Activated naive CD4-positive, alpha-beta T cell treated with anti-CD3 and anti-CD28 coated beads for 36 hours (primary cell): ENCODE measurements around the gene PRLR. TPM values are rescaled to one million over a fixed set of nuclear protein-coding genes. Genes with fewer than 3 reads are reported as not detected.
"Not testable (repeated sequence)": the region's sequence is repeated elsewhere in the genome, so short reads cannot be mapped to it uniquely, and the experiment has no call there.

Source experiments
- CTCF ChIA-PET: fragments of 350-600 bp; sonication (Branson Sonifier 250); formaldehyde crosslinking; loops from one replicate; lab custom pipeline; 2021; ENCODE audit warnings: antibody characterized with exemption; lab: Charles Lee
- DNase-seq: peaks from one replicate; pipeline ENCODE4 v3.0.0-alpha.2; 2020
- H3K27ac Mint-ChIP-seq: one replicate; pipeline ENCODE4 v1.8.0; 2021; ENCODE audit warnings: mild to moderate bottlenecking, mixed read lengths
- H3K27me3 Mint-ChIP-seq: one replicate; pipeline ENCODE4 v1.8.0; 2021; ENCODE audit warnings: low read depth, mixed read lengths
- H3K36me3 Mint-ChIP-seq: one replicate; pipeline ENCODE4 v1.8.0; 2021; ENCODE audit warnings: low read depth, mixed read lengths
- H3K4me1 Mint-ChIP-seq: one replicate; pipeline ENCODE4 v1.8.0; 2021; ENCODE audit warnings: low read depth, mixed read lengths
- H3K4me3 Mint-ChIP-seq: one replicate; pipeline ENCODE4 v1.8.0; 2021; ENCODE audit warnings: mild to moderate bottlenecking, moderate library complexity, mixed read lengths
- H3K9me3 Mint-ChIP-seq: one replicate; pipeline ENCODE4 v1.8.0; 2021; ENCODE audit warnings: mixed read lengths
- intact Hi-C: fragments of 100-400 bp; cut with micrococcal nuclease; formaldehyde crosslinking; loops from one replicate; pipeline ENCODE4 v1.15.1; 2023
- total RNA-seq, 2 experiments: library from RNA; stranded (reverse); gene quantifications; one replicate each; pipeline ENCODE4 v1.2.3, GENCODE V29; 2021

The PRLR gene
- total RNA-seq, 2 experiments from 2014 or later: not detected

DNA sequence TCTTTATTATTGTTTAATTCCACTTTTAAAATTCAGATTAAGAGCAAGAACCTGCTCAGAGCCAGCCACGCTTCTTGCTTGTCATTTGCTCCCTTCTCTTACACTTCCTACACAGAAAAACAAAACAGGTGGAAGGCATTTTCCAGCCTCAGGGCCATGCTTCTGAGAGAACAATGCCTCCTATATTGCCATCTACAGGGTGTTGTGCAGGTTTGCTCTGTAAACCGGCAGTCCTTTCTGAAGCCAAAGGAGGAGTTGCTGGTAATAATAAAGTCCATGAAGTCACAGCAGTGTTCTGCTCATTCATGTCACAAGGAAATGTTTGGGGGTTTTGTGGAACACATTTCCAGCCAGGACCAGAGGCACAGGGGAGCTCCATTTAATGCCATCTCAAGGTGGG, 16.1 kb upstream of the PRLR start:
- intact Hi-C loops: no loop called here
- no peaks in the 10 kb centered on the region for H3K27me3 Mint-ChIP-seq
- H3K36me3 Mint-ChIP-seq: no peaks in the 10 kb centered on the region
- H3K27ac Mint-ChIP-seq: no peak overlapping the region
- CTCF ChIA-PET: no interaction called here
- H3K4me1 Mint-ChIP-seq: no peaks in the 10 kb centered on the region
- H3K4me3 Mint-ChIP-seq: no peak overlapping the region
- no peaks in the 10 kb centered on the region for H3K9me3 Mint-ChIP-seq
- no peak for DNase-seq

DNA sequence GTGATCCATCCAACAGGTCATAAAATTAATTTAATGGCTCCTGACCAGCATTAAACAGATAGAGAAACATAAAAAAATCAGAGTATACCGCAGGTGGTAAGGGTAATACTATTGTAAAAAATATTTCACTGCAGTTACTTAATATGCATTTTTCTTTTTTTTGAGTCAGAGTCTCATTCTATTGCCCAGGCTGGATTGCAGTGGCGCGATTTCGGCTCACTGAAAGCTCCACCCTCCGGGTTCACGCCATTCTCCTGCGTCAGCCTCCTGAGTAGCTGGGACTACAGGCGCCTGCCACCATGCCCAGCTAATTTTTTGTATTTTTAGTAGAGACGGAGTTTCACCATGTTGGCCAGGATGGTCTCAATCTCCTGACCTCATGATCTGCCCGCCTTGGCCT, 15.1 kb upstream of the PRLR start:
- H3K4me1 Mint-ChIP-seq, intact Hi-C loops, DNase-seq, H3K27me3 Mint-ChIP-seq, H3K27ac Mint-ChIP-seq, H3K36me3 Mint-ChIP-seq, H3K4me3 Mint-ChIP-seq, H3K9me3 Mint-ChIP-seq: not testable (repeated sequence)
- CTCF ChIA-PET: interaction anchor here (0.8 kb wide), 1 partner anchor 721 kb away, joined by 3 read pairs; no protein-coding TSS in a partner anchor

DNA sequence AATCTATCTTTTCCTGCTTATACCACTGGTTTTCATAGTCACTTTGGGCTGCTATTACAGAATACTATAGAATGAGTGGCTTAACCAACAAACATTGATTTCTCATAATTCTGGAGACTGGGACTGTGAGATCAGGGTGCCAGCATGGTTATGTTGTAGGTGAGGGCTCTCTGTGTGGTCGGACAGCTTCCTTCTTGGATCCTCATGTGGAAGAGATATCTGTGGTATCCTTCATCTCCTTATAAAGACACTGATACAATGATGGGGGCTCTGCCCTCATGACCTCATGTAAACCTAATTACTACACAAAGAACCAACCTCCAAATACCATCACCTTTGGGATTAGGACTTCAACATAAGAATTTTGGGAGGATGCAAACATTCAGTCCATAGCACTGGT, 13.9 kb upstream of the PRLR start:
- intact Hi-C loops: no loop called here
- no peak overlapping the region for H3K4me3 Mint-ChIP-seq
- no peak for DNase-seq
- CTCF ChIA-PET: no interaction called here
- no peak overlapping the region for H3K27ac Mint-ChIP-seq
- no peaks in the 10 kb centered on the region for H3K27me3 Mint-ChIP-seq
- no peaks in the 10 kb centered on the region for H3K9me3 Mint-ChIP-seq
- no peaks in the 10 kb centered on the region for H3K4me1 Mint-ChIP-seq
- no peaks in the 10 kb centered on the region for H3K36me3 Mint-ChIP-seq

DNA sequence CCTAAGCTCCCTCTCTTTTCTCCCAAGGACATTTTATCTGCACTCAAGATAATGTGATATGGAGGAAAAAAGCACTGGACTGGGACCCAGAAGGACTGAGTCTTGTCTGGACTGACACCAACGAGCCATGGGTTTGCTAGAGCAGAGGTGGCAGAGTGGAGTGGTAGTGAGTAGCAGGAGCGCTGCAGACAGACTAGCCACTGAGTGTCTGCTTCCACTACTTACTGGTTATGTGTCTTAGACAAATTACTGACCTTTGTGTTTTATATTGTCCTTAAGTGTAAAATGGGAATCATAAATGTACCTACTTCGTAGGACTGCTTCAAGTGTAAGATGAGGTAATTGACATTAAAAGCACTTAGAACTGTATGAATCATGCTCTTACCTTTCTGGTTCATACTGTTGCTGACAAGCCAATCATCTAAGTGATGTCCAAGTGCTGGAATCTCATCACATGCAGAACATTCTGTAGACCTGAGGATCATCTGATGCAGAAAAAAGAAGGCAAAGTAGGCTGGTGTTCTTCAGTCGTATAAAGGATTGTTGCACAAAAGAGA, 12.5 kb upstream of the PRLR start:
- Mint-ChIP-seq H3K27me3 (no peaks in the 10 kb centered on the region), H3K4me3 (no peak overlapping the region), H3K36me3 (no peaks in the 10 kb centered on the region), H3K9me3 (no peaks in the 10 kb centered on the region), H3K4me1 (no peaks in the 10 kb centered on the region), H3K27ac (no peak overlapping the region)
- CTCF ChIA-PET: interaction anchor here (0.7 kb wide), 1 partner anchor 221 kb away, joined by 3 read pairs; no protein-coding TSS in a partner anchor
- intact Hi-C loops: no loop called here
- no peak for DNase-seq

DNA sequence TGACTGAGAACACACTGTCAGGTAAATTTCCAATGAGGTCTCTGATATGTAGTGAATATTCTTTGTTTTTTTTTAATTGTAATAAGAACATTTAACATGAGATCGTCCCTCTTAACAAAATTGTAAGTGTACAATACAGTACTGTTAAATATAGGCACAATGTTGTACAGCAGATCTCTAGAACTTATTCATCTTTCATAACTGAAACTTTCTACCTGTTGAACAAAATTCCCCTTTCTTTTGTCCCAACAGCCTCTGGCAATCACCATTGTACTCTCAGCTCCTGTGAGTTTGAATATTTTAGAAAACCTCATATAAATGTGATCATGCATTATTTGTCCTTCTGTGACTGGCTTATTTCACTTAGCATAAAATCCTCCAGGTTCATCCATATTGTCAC, 10.6 kb upstream of the PRLR start:
- no peak overlapping the region for H3K27ac Mint-ChIP-seq
- H3K27me3 Mint-ChIP-seq: no peaks in the 10 kb centered on the region
- CTCF ChIA-PET: no interaction called here
- no peak overlapping the region for H3K4me3 Mint-ChIP-seq
- no peak for DNase-seq
- H3K9me3 Mint-ChIP-seq: no peaks in the 10 kb centered on the region
- intact Hi-C loops: no loop called here
- no peaks in the 10 kb centered on the region for H3K36me3 Mint-ChIP-seq
- no peaks in the 10 kb centered on the region for H3K4me1 Mint-ChIP-seq

DNA sequence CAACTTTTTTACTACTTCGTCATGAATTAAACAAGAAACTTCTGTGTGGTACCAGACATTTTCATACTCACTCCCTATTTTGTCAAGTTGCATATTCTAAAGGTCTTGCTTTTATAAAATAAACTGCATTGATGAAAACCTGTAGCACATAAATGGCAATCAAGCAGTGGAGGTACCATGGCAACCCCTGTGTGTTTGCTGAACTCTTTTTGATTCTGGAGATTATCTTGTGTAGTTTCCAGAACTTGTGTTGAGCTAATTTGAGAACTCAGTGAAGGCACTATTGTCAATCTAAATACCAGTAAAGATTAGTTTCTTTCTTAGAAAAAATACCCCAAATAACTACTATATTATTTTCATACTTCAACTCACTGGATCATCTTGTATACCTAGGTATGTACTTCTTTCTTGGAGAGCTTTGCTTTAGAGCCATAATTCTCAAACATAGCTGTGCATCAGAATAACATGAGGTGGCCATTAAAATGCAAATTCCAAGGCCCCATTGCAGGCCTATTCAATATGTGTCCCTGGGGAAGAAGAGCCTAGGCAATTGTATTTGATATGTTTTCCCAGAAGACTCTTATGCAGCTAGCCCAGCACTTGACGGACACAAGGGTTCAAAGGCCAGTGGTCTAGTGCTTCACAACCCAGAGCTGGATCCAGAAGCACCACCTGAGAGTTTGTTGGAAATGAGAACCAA, 9.8 kb upstream of the PRLR start:
- CTCF ChIA-PET: interaction anchor here (0.7 kb wide), 1 partner anchor 516 kb away, joined by 3 read pairs; no protein-coding TSS in a partner anchor
- intact Hi-C loops: no loop called here
- Mint-ChIP-seq H3K9me3 (no peaks in the 10 kb centered on the region), H3K4me3 (no peak overlapping the region), H3K36me3 (no peaks in the 10 kb centered on the region), H3K4me1 (no peaks in the 10 kb centered on the region), H3K27ac (no peak overlapping the region), H3K27me3 (no peaks in the 10 kb centered on the region)
- DNase-seq: no peak

DNA sequence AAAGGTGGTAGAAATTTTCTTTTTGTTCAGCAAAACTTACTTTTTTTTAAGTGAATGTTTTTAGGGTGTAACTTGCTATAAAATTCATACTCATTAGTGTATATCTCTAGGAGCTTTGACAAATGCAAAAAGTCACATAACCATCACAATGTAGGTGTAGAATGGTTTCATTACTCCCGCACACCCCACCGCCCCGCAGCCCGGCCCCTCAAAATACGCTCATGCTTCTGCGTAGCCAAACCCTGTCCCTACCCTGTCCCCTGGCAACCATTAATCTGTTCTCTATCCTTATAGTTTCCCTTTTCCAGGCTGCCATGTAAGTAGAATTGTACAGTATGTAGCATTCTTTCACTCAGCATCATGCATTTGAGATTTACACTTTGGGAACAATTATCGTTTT, 9.2 kb upstream of the PRLR start:
- Mint-ChIP-seq H3K36me3 (no peaks in the 10 kb centered on the region), H3K4me1 (no peaks in the 10 kb centered on the region), H3K4me3 (no peak overlapping the region), H3K27ac (no peak overlapping the region), H3K9me3 (no peaks in the 10 kb centered on the region), H3K27me3 (no peaks in the 10 kb centered on the region)
- CTCF ChIA-PET: interaction anchor here (0.7 kb wide), 1 partner anchor 517 kb away, joined by 3 read pairs; no protein-coding TSS in a partner anchor
- no peak for DNase-seq
- intact Hi-C loops: no loop called here

DNA sequence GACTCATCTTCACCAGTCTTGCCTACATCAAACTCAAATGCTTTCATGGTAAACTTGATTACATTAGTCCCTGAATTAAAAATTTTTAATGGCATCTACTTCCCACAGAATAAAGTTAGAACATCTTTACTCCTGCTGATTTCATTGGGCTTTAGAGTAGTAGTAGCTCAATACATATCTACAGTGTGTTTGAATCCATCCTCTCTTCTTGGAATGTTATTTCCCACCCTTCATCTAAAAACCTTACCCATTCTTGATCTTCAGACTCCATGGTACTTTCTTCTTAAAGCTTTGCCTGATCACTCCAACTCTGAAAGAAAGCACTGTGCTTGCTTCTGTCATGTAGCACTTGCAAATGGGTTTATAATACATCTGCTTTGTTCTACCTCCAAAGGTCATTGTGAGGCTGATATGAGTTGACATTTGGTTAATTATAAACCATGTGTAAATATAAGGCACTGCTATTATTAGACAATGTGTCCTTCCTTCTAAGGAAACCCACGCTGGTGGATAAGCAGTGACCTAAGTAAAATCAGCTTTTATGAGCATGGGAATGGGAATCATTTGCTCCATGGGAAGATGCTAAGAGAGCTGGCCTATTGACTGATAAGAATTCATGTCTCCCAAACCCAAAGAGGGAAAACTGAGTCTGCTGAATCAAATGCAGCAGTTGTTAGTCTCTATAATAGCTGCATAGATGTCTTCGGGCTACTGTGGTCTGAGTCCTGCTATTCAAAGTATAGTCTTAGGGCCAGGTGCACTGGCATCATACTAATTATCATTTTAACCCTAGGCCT, 7.5 kb upstream of the PRLR start:
- H3K27me3 Mint-ChIP-seq: peaks cover 2% of the 10 kb centered on the region
- CTCF ChIA-PET: no interaction called here
- no peaks in the 10 kb centered on the region for H3K9me3 Mint-ChIP-seq
- H3K4me3 Mint-ChIP-seq: no peak overlapping the region
- intact Hi-C loops: no loop called here
- no peaks in the 10 kb centered on the region for H3K36me3 Mint-ChIP-seq
- H3K27ac Mint-ChIP-seq: no peak overlapping the region
- DNase-seq: no peak
- no peaks in the 10 kb centered on the region for H3K4me1 Mint-ChIP-seq

DNA sequence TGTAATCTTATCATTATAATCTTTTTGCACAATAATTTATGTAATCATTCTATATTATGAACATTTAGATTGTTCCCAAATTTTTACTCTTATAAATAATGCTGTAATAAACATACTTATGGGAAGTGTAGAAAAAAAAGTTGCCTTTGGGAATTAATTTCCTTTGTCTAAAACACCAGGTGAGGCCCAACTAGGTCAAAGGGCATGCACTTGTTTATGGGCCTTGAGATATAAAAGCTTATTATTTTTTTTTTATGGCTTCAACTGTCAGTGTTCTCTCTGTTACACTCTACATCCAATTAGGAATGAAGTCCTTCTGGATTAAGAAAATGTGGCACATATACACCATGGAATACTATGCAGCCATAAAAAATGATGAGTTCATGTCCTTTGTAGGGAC, 6.5 kb upstream of the PRLR start:
- no peak for DNase-seq
- H3K36me3 Mint-ChIP-seq: no peaks in the 10 kb centered on the region
- H3K27ac Mint-ChIP-seq: no peak overlapping the region
- H3K4me1 Mint-ChIP-seq: no peaks in the 10 kb centered on the region
- peaks cover 8% of the 10 kb centered on the region for H3K27me3 Mint-ChIP-seq
- intact Hi-C loops: no loop called here
- CTCF ChIA-PET: no interaction called here
- no peaks in the 10 kb centered on the region for H3K9me3 Mint-ChIP-seq
- H3K4me3 Mint-ChIP-seq: no peak overlapping the region

DNA sequence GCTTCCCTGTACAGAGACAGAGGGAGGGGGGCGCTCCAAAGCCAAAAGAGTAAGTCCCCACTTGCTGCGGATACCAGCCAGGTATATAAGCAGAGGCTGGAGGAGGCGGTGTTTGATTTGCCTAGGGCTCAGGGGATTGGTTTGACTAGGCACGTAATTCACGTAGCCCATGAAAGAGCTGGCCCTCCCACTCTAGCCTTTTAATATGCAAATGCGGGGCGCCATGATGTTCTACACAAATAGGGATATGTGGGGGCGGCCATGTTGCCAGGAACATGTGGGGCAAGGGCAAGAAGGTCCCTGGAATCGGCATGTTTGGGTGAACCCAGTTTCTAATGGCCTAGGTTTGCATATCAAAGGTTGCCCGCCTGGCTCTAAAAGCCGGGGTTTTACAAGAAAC, 3.3 kb upstream of the PRLR start:
- Mint-ChIP-seq H3K4me1 (peaks cover 6% of the 10 kb centered on the region), H3K27me3 (peaks cover 32% of the 10 kb centered on the region), H3K9me3 (no peaks in the 10 kb centered on the region), H3K36me3 (no peaks in the 10 kb centered on the region), H3K4me3 (no peak overlapping the region), H3K27ac (no peak overlapping the region)
- CTCF ChIA-PET: no interaction called here
- intact Hi-C loops: loop anchor here (5.0 kb wide), 1 partner anchor 84 kb away; no protein-coding TSS in a partner anchor
- DNase-seq: no peak

DNA sequence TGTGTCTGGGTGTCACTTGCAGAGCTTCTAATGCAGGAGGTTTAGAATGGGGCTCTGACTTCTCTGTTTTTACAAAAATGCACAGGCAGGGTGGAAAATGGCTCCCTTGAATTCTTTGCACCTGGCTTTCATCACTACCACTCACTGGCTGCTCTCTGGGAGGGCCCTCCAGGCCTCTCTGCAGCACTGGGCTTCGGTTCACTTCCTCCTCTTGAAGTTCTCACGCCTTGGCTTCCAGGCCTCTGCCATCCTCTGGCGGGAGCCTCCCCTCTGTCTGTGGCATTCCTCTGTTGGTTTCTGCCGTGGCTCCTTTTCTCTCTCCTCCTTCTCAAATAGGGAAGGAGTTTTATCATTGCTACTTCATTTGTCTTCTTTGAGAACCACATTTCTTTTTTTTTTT, 2.8 kb upstream of the PRLR start:
- Mint-ChIP-seq H3K36me3 (no peaks in the 10 kb centered on the region), H3K27me3 (peaks cover 37% of the 10 kb centered on the region), H3K27ac (no peak overlapping the region), H3K4me1 (peaks cover 6% of the 10 kb centered on the region), H3K9me3 (no peaks in the 10 kb centered on the region), H3K4me3 (no peak overlapping the region)
- no peak for DNase-seq
- intact Hi-C loops: loop anchor here (5.0 kb wide), 1 partner anchor 84 kb away; no protein-coding TSS in a partner anchor
- CTCF ChIA-PET: no interaction called here

DNA sequence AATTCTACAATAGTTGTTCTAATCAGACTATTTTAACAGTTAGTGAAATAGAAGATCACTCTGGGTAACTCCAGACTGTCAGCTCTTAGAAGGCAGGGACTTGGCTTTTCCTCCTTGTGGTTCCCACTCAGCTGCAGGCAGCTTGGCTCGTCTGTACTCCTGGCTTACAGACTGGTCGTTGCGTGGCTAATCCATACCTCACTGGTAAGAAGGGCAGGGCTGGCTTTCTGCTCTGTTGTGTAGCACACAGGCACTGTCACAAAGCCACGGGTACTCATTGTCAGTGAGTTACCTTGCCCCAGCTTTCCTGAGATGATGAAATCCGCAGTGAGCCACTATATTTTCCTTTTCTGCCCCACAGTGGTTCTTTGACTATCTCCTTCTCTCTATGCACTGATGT, 1.8 kb upstream of the PRLR start:
- intact Hi-C loops: loop anchor here (5.0 kb wide), 1 partner anchor 85 kb away; no protein-coding TSS in a partner anchor
- H3K27me3 Mint-ChIP-seq: peaks cover 45% of the 10 kb centered on the region
- no peak for DNase-seq
- no peaks in the 10 kb centered on the region for H3K9me3 Mint-ChIP-seq
- no peak overlapping the region for H3K4me3 Mint-ChIP-seq
- CTCF ChIA-PET: no interaction called here
- H3K4me1 Mint-ChIP-seq: peaks cover 6% of the 10 kb centered on the region
- no peak overlapping the region for H3K27ac Mint-ChIP-seq
- H3K36me3 Mint-ChIP-seq: no peaks in the 10 kb centered on the region
